Mesenchymal stem cell (in vitro differentiated cells and primary cell): ENCODE data around the gene MXRA7.

Experiments
- DNase-seq: peaks from one replicate; pipeline ENCODE4 v3.0.0-alpha.2; 2013
- H2AFZ ChIP-seq: one replicate; pipeline ENCODE4 v1.6.1; 2013; ENCODE audit warnings: low read depth, mild to moderate bottlenecking, control low read depth, inconsistent platforms, low read length, moderate library complexity
- H2AK5ac ChIP-seq: 2 replicates; pipeline ENCODE4 v1.6.1; 2013; ENCODE audit warnings: low read length, moderate library complexity, mild to moderate bottlenecking, inconsistent platforms; ENCODE audit not compliant: severe bottlenecking
- H2BK120ac ChIP-seq: one replicate; pipeline ENCODE4 v1.6.1; 2013; ENCODE audit warnings: low read depth, mild to moderate bottlenecking, inconsistent platforms, low read length, moderate library complexity
- H2BK12ac ChIP-seq, 2 experiments: one replicate each; pipeline ENCODE4 v1.6.1; 2013; ENCODE audit warnings: inconsistent platforms in 2 of 2, low read length in 2 of 2, mild to moderate bottlenecking in 2 of 2, moderate library complexity in 2 of 2, control low read depth in 1 of 2
- H2BK15ac ChIP-seq: one replicate; pipeline ENCODE4 v1.6.1; 2013; ENCODE audit warnings: mild to moderate bottlenecking, low read depth, inconsistent platforms; ENCODE audit not compliant: poor library complexity, severe bottlenecking
- H2BK5ac ChIP-seq: 2 replicates; pipeline ENCODE4 v1.6.1; 2013; ENCODE audit warnings: low read depth, mild to moderate bottlenecking, low read length, control low read depth, inconsistent platforms; ENCODE audit not compliant: poor library complexity, severe bottlenecking
- H3K14ac ChIP-seq, 2 experiments: one replicate each; pipeline ENCODE4 v1.6.1; 2013; ENCODE audit warnings: inconsistent platforms in 2 of 2, low read length in 2 of 2, control low read depth in 1 of 2, mild to moderate bottlenecking in 1 of 2, moderate library complexity in 1 of 2
- H3K18ac ChIP-seq, 2 experiments: one replicate each; pipeline ENCODE4 v1.6.1; 2013; ENCODE audit warnings: inconsistent platforms in 2 of 2, low read length in 2 of 2, control low read depth in 1 of 2, low read depth in 1 of 2, mild to moderate bottlenecking in 1 of 2
- H3K23ac ChIP-seq, 2 experiments: one replicate each; pipeline ENCODE4 v1.6.1; 2013; ENCODE audit warnings: inconsistent platforms in 2 of 2, low read length in 2 of 2, mild to moderate bottlenecking in 2 of 2, moderate library complexity in 2 of 2, control low read depth in 1 of 2
- H3K27ac ChIP-seq: 2 replicates; pipeline ENCODE4 v1.5.1; 2013; ENCODE audit warnings: mild to moderate bottlenecking, moderate library complexity, low read length, control low read depth, inconsistent platforms; ENCODE audit not compliant: poor library complexity, severe bottlenecking
- H3K27me3 ChIP-seq, 2 experiments: 2 replicates each; pipeline versions ENCODE4 v1.6.1 to v1.7.0; 2013; ENCODE audit warnings: low read length in 2 of 2, mild to moderate bottlenecking in 2 of 2, moderate library complexity in 2 of 2, control low read depth in 1 of 2, inconsistent platforms in 1 of 2; ENCODE audit not compliant: control insufficient read depth in 1 of 2, insufficient read depth in 1 of 2
- H3K36me3 ChIP-seq, 2 experiments: 2 replicates each; pipeline versions ENCODE4 v1.6.1 to v1.7.0; 2013; ENCODE audit warnings: low read length in 2 of 2, control low read depth in 1 of 2, inconsistent platforms in 1 of 2, low read depth in 1 of 2, mild to moderate bottlenecking in 1 of 2; ENCODE audit not compliant: insufficient read depth in 2 of 2, control insufficient read depth in 1 of 2
- H3K4ac ChIP-seq, 2 experiments: one replicate each; pipeline ENCODE4 v1.6.1; 2013; ENCODE audit warnings: inconsistent platforms in 2 of 2, low read length in 2 of 2, mild to moderate bottlenecking in 2 of 2, moderate library complexity in 2 of 2, control low read depth in 1 of 2, low read depth in 1 of 2
- H3K4me1 ChIP-seq: 2 replicates; pipeline ENCODE4 v1.6.1; 2013; ENCODE audit warnings: low read depth, low read length, control low read depth; ENCODE audit not compliant: control insufficient read depth, insufficient read depth
- H3K4me2 ChIP-seq: 2 replicates; pipeline ENCODE4 v1.6.1; 2013; ENCODE audit warnings: low read length, mild to moderate bottlenecking, inconsistent platforms; ENCODE audit not compliant: poor library complexity, severe bottlenecking
- H3K4me3 ChIP-seq, 2 experiments: 2 replicates each; pipeline versions ENCODE4 v1.5.1 to v1.7.0; 2013; ENCODE audit warnings: low read length in 2 of 2, mild to moderate bottlenecking in 2 of 2, control low read depth in 1 of 2, low read depth in 1 of 2; ENCODE audit not compliant: insufficient read depth in 1 of 2
- H3K79me1 ChIP-seq: replicated peaks from 2 replicates; pipeline ENCODE4 v1.6.1; 2013; ENCODE audit warnings: mild to moderate bottlenecking, control low read depth, low read length, inconsistent platforms; ENCODE audit not compliant: poor library complexity, severe bottlenecking
- H3K9ac ChIP-seq: 2 replicates; pipeline ENCODE4 v1.7.0; 2013; ENCODE audit warnings: mild to moderate bottlenecking, low read length, moderate library complexity
- H3K9me3 ChIP-seq: 2 replicates; pipeline ENCODE4 v1.7.0; 2013; ENCODE audit warnings: mild to moderate bottlenecking, low read length; ENCODE audit not compliant: control insufficient read depth
- H4K8ac ChIP-seq: one replicate; pipeline ENCODE4 v1.6.1; 2013; ENCODE audit warnings: inconsistent platforms, mild to moderate bottlenecking, low read length, moderate library complexity
- H4K91ac ChIP-seq: one replicate; pipeline ENCODE4 v1.6.1; 2013; ENCODE audit warnings: mild to moderate bottlenecking, low read length, inconsistent platforms
- whole genome bisulfite sequencing: methylation state at CpG from one replicate; pipeline ENCODE4 v1.1.7; 2013; ENCODE audit warnings: mixed read lengths; 5-methylcytosine and 5-hydroxymethylcytosine counted together

The MXRA7 gene

GRCh38 chr17:76683921-76684745 lies 26.6 kb downstream of the MXRA7 start:
- H3K4me2 ChIP-seq: no peak overlapping the region
- H3K79me1 ChIP-seq: peaks cover 36% of the 10 kb centered on the region
- H2BK120ac ChIP-seq: peak overlapping the region; percentile 11
- no peak overlapping the region for H2BK5ac ChIP-seq
- no peak overlapping the region for H3K14ac ChIP-seq
- H3K36me3 ChIP-seq: peaks cover 47 to 57% of the 10 kb centered on the region in 2 experiments
- no peaks in the 10 kb centered on the region for H3K9me3 ChIP-seq
- no peak overlapping the region for H3K4ac ChIP-seq
- peak overlapping the region; percentile 43 for H4K91ac ChIP-seq
- H2BK15ac ChIP-seq: no peak overlapping the region
- H4K8ac ChIP-seq: no peak overlapping the region
- no peak overlapping the region for H3K9ac ChIP-seq
- WGBS: 95% methylated on average over 22 of the region's 25 CpGs
- H3K4me3 ChIP-seq: no peak overlapping the region
- no peak overlapping the region for H3K23ac ChIP-seq
- no peak overlapping the region for H2AFZ ChIP-seq
- peak overlapping the region in 1 of 2 experiments; percentile 13 for H3K18ac ChIP-seq
- no peaks in the 10 kb centered on the region for H3K27me3 ChIP-seq
- H3K4me1 ChIP-seq: peaks cover 67% of the 10 kb centered on the region
- peak overlapping the region; percentile 34 to 70 for H2BK12ac ChIP-seq
- DNase-seq: no peak
- H2AK5ac ChIP-seq: peak overlapping the region; percentile 16
- H3K27ac ChIP-seq: peak overlapping the region; percentile 17

- H3K9ac ChIP-seq: peak overlapping the region; percentile 11
- peaks cover 58% of the 10 kb centered on the region for H3K4me1 ChIP-seq
- whole genome bisulfite sequencing: 64% methylated on average over 18 of the region's 18 CpGs
- no peak overlapping the region for H2BK5ac ChIP-seq
- H3K27ac ChIP-seq: no peak overlapping the region
- H3K4ac ChIP-seq: no peak overlapping the region
- H4K8ac ChIP-seq: no peak overlapping the region
- no peak overlapping the region for H3K23ac ChIP-seq
- H4K91ac ChIP-seq: peak overlapping the region; percentile 25
- H3K9me3 ChIP-seq: no peaks in the 10 kb centered on the region
- peak overlapping the region; percentile 11 to 40 for H3K18ac ChIP-seq
- H2BK15ac ChIP-seq: peak overlapping the region; percentile 39
- peak overlapping the region in 1 of 2 experiments; percentile 77 for H3K14ac ChIP-seq
- no peak overlapping the region for H2AFZ ChIP-seq
- no peak overlapping the region for H3K4me2 ChIP-seq
- H3K79me1 ChIP-seq: peaks cover 40% of the 10 kb centered on the region
- peak overlapping the region; percentile 45 for H2BK120ac ChIP-seq
- no peak overlapping the region for H3K4me3 ChIP-seq
- H3K27me3 ChIP-seq: no peaks in the 10 kb centered on the region
- H2BK12ac ChIP-seq: peak overlapping the region; percentile 17 to 29
- H2AK5ac ChIP-seq: peak overlapping the region; percentile 7
- H3K36me3 ChIP-seq: peaks cover 56 to 63% of the 10 kb centered on the region in 2 experiments
- peak; percentile 48 for DNase-seq
Measured at GRCh38 chr17:76683011-76683755, 27.6 kb downstream of the MXRA7 start.

GRCh38 chr17:76682296-76682695 lies 28.5 kb downstream of the MXRA7 start:
- no peaks in the 10 kb centered on the region for H3K9me3 ChIP-seq
- H2AFZ ChIP-seq: no peak overlapping the region
- H4K91ac ChIP-seq: peak overlapping the region; percentile 91
- no peak overlapping the region for H3K4me2 ChIP-seq
- H3K4ac ChIP-seq: peak overlapping the region; percentile 0 to 35
- no peak overlapping the region for H2BK5ac ChIP-seq
- peak overlapping the region; percentile 83 for H4K8ac ChIP-seq
- peaks cover 49% of the 10 kb centered on the region for H3K4me1 ChIP-seq
- WGBS: 60% methylated on average over 12 of the region's 12 CpGs
- H3K27ac ChIP-seq: no peak overlapping the region
- H3K36me3 ChIP-seq: peaks cover 65 to 66% of the 10 kb centered on the region in 2 experiments
- no peak overlapping the region for H3K4me3 ChIP-seq
- H3K9ac ChIP-seq: peak overlapping the region; percentile 49
- DNase-seq: peak; percentile 83
- H3K14ac ChIP-seq: peak overlapping the region in 1 of 2 experiments; percentile 57
- no peak overlapping the region for H3K23ac ChIP-seq
- H2AK5ac ChIP-seq: peak overlapping the region; percentile 1
- H3K79me1 ChIP-seq: peaks cover 37% of the 10 kb centered on the region
- H2BK12ac ChIP-seq: peak overlapping the region; percentile 29 to 85
- no peak overlapping the region for H2BK120ac ChIP-seq
- H2BK15ac ChIP-seq: no peak overlapping the region
- peak overlapping the region; percentile 44 to 85 for H3K18ac ChIP-seq
- no peaks in the 10 kb centered on the region for H3K27me3 ChIP-seq
